ENCODE results near the gene PARD6B.
A peak's percentile ranks its signal among the peaks of the same experiment; 100 is the strongest.
"Not testable (repeated sequence)": the region's sequence is repeated elsewhere in the genome, so short reads cannot be mapped to it uniquely, and the experiment has no call there.

Gene PARD6B

DNA sequence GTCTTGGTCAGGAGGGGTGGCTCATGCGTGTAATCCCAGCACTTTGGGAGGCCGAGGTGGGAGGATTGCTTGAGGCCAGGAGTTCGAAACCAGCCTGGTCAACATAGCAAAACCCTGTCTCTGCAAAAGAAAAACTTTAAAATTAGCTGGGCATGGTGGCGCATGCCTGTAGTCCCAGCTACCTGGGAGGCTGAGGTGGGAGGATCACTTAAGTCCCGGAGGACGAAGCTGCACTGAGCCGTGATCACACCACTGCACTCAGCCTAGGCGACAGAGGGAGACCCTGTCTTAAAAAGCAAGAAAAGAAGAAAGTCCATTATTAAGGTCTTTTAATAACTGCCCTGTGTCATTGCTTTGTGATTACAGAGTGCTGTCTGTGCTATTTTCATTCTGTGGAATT lies 47.6 kb downstream of the PARD6B start:
- not testable (repeated sequence) for DNase-seq

DNA sequence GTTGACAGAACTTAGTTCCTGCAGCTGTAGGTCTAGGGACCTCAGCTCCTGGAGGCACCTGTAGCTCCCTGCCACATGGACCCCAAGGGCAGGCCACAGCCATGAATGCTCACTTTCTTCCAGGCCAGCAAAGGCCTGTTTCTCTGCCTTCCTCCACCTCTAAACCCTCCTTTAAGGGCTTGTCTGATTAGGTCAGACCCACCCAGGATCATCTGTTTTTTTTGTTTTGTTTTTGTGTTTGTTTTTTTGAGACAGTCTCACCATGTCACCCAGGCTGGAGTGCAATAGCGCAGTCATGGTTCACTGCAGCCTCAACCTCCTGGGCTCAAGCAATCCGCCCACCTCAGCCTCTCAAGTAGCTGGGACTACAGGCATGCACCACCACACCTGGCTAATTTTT lies 52.0 kb downstream of the PARD6B start:
- DNase-seq, result no peak

DNA sequence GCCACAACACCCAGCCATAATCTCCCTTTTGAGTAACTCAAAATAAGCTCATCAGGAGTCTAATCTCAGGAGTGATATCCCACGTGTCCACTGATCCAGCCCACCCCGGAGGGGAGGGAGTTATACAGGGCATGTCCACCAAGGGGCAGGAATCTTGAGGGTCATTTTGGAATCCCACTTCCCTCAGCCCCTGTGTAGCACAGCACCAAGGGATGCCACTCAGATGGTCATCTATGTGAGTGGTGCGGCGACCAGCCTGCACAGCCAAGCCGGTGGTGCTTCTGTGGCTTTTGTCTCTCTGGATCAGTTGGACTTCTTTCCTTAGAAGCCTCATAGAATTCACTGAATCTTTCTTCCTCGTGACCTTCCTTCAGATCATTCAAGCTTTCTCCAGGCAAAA lies 52.5 kb downstream of the PARD6B start:
- DNase-seq, result no peak

- no peak for DNase-seq
Measured at GRCh38 chr20:50784464-50784863, 53.1 kb downstream of the PARD6B start.

DNA sequence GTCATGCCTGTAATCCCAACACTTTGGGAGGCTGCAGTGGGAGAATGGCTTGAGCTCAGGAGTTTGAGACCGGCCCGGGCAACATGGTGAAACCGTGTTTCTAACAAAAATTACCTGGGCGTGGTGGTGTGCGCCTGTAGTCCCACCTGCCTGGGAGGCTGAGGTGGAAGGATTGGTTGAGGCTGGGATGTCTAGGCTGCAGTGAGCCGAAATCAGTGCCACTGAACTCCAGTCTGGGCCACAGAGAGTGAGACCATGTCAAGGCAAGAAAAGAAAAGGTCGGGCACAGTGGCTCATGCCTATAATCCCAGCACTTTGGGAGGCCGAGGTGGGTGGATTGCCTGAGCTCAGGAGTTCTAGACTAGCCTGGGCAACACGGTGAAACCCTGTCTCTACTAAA lies 55.3 kb downstream of the PARD6B start:
- DNase-seq, result no peak

GRCh38 chr20:50787181-50787580 lies 55.8 kb downstream of the PARD6B start:
- no peak for DNase-seq

- no peak for DNase-seq
Measured at GRCh38 chr20:50788045-50788991, 56.9 kb downstream of the PARD6B start.

GRCh38 chr20:50789968-50790650 lies 58.7 kb downstream of the PARD6B start:
- no peak for DNase-seq

- peak; percentile 78 for DNase-seq
Measured at GRCh38 chr20:50790651-50791277, 59.4 kb downstream of the PARD6B start.

- DNase-seq, result no peak
Measured at GRCh38 chr20:50792708-50793574, 61.6 kb downstream of the PARD6B start.

DNA sequence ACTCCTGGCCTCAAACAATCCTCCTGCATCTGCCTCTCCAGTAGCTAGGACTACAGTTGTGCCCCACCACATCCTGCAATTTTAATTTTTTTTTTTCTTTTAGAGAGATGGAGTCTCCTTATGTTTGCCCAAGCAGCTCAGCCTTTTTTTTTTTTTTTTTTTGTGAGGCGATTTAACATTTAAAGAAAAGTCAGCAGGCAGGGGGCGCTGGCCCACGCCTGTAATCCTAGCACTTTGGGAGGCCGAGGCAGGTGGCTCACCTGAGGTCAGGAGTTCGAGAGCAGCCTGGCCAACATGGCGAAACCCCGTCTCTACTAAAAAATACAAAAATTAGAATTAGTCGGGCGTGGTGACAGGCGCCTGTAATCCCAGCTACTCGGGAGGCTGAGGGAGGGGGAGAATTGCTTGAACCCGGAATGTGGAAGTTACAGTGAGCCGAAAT lies 62.2 kb downstream of the PARD6B start:
- not testable (repeated sequence) for DNase-seq

DNA sequence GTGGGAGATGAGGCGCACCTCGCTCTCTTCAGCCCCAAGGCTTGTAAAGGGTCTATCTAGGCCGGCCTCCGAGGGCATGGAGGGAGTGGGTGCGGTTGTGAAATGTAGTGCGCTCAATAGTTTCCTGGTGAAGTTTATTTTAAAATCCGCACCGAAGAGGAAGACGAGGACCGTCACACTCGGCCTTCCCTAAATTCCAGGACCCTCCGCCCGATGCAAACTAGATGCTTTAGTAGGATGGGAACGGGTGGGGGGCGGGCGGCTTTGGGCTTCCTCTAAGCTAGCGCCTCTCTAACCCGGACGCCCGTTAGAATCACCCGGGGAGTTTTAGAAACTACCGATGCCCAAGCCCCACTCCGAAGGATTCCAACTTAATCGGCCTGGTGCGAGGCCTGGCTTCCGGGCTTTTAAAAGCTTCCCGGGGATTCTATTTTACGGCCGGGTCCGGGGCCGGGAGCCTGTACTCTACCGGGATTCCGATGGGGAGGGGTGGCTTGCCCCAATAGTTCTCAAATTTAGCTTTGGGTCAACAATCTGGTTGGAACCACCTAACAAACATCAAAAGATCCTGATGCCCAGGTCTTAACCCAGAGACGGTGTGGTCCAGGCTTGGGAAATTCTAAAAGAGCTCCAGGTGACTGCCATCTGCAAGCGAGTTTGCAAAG lies 62.9 kb downstream of the PARD6B start:
- DNase-seq, result no peak

DNA sequence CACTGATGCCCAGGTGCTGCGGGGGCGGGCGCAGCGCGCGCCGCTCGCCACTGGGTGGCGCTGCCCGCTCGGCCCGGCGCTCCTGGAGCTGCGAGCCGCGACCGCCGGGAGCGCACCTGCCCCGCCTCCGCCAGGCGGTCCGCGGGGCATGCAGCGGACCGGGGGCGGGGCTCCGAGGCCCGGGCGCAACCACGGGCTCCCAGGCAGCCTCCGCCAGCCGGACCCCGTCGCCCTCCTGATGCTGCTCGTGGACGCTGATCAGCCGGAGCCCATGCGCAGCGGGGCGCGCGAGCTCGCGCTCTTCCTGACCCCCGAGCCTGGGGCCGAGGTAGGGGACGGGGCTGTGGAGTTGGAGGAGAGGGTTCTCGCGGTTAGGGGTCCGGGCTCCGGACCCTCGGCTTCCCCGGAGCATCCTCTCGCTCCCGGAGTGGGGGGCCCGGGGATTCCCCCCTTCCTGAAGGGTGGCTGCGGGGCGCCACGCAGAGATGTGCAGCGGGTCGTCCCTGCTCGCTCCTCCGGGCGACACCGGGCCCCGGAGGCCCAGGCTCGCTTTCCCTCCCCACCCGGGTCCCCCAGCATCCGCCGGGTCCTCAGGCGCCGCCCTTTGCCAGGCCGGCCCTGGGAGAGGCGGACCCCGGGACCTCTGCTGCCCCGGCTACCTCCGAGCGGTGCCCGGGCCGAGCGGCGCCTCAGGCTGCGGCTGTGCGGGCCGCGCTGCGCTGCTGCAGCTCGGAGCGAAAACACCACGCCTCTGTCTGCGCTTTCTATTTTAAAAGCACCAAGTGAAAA lies 63.7 kb downstream of the PARD6B start, which contains the start of gene BCAS4:
TSS of gene BCAS4 (plus strand) at position 216 of the 789 bp plus-strand sequence. CDS start at position 239, 23 bp downstream.
- DNase-seq, result peak; percentile 68

- no peak for DNase-seq
Measured at GRCh38 chr20:50797142-50797541, 65.8 kb downstream of the PARD6B start.

- no peak for DNase-seq
Measured at GRCh38 chr20:50798650-50799049, 67.3 kb downstream of the PARD6B start.

GRCh38 chr20:50799176-50799889 lies 68.0 kb downstream of the PARD6B start:
- DNase-seq, result no peak

DNA sequence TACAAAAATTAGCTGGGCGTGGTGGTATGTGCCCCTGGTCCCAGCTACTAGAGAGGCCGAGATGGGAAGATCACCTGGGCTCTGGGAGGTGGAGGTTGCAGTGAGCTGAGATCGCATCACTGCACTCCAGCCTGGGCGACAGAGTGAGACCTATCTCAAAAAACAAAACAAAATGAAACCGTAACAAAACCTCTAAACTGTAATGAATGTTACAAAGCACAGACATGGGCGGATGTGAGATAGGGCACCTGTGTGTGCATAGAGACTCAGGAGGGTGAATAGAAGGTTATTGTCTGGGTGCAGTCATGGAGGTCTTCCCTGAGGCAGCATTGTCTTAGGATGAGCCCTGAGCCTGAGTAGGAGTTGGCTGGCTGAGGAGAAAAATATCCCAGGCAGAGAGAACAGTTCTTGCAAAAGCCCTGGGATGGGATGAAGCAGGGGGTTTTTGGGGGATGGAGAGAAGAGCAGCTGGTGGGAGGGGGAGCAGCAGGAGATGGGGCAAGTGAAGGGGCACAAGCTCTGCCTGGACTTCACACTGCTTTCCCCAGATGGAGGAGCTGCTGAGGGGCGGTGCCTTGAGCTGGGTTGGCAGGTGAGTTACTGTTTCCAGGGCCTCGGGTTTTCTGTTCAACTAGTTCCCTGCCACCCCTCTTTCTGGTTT lies 68.6 kb downstream of the PARD6B start:
- no peak for DNase-seq

DNA sequence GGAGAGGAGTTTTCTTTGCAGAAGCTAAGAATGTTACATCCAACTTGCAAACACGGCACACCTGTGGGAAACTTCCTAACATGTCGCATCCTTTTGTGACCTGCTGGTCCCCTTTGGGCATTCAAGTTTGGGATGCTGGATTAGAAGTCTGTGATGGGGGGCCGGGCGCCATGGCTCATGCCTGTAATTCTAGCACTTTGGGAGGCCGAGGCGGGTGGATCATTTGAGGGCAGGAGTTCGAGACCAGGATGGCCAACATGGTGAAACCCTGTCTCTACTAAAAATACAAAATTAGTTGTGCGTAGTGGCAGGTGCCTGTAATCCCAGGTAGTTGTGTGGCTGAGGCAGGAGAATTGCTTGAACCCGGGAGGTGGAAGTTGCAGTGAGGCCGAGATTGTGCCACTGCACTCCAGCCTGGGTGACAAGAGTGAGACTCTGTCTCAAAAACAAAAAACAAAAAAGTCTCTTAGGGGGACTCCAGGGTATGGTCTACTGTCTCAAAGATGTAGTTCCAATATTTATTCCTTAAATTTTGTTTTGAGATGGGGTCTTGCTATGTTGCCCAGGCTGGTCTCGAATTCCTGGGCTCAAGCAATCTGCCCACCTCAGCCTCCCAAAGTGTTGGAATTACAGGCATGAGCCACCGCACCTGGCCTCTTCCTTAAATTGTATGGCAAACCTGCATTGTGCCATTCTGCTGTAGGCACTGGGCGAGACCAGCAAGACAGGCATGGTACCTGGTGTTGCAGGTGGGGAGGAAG lies 69.8 kb downstream of the PARD6B start:
- DNase-seq, result not testable (repeated sequence)

DNA sequence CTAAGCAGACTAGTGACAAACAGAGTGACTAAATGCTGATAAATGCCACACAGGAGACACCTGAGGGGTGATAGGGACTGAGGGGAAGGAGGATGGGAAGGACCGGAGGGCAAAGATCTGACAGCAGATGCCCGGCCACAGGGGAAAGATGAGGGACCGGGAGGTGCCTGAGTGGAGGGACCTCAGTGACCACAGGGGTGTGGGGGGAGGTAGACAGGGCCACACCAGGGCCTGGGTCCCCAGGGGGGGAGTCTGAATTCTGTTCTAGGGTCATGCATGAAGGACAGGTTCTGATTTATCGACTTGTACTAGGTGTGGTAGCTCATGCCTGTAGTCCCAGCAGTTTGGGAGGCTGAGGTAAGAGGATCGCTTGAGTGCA lies 70.4 kb downstream of the PARD6B start:
- no peak for DNase-seq
